HepG2 (cell line): ENCODE results near the gene C2orf42. TPM values are rescaled to one million over a fixed set of nuclear protein-coding genes. Genes with fewer than 3 reads are reported as not detected.

ENCODE experiments used
- polyA plus RNA-seq, 8 experiments: library from polyadenylated mRNA; depleted of rRNA in 3 of 8; stranded (reverse) in 7 of 8; unstranded in 1 of 8; fragments of >200 nt; fragmentation: Illumina TruSeq in 4 of 8; extraction: Trizol in 4 of 8; gene quantifications; 2 replicates each; pipeline versions ENCODE4 v1.2.1 to v1.2.3, GENCODE V29; 2011 to 2016; ENCODE audit warnings: low read depth in 4 of 8, missing spikeins in 1 of 8, mixed read lengths in 1 of 8; ENCODE audit not compliant: insufficient read depth in 1 of 8
- total RNA-seq, 5 experiments: library from RNA; depleted of rRNA; stranded (reverse); fragments of >200 nt; fragmentation: Illumina TruSeq; extraction: Trizol; gene quantifications; 2 replicates each; pipeline ENCODE4 v1.2.3, GENCODE V29; 2016; ENCODE audit warnings: low read depth in 1 of 5

Gene C2orf42
- total and polyA plus RNA-seq, 2 of the 13 experiments (the other 11 are each of a cell fraction or from before 2014, with no cell fraction given): 9.3 to 9.9 TPM

Other genes starting within 250 kb of the C2orf42 start
- 0.40 and 0.42 TPM in 2 replicates for gene ASPRV1, start 229.4 kb downstream of the C2orf42 start, total RNA-seq (2016; rRNA removed; fragmentation: Illumina TruSeq; extraction: Trizol)
- gene ASPRV1, start 229.4 kb downstream of the C2orf42 start, polyA plus RNA-seq (2011; rRNA removed): 0.48 and 0.52 TPM in 2 replicates
- gene PCBP1, start 103.5 kb downstream of the C2orf42 start, total RNA-seq (2016; rRNA removed; fragmentation: Illumina TruSeq; extraction: Trizol): 32.0 and 104 TPM in 2 replicates
- gene PCBP1, start 103.5 kb downstream of the C2orf42 start, polyA plus RNA-seq (2011; rRNA removed): 137 and 144 TPM in 2 replicates
- 199 and 209 TPM in 2 replicates for gene TIA1, start 57.6 kb upstream of the C2orf42 start, total RNA-seq (2016; rRNA removed; fragmentation: Illumina TruSeq; extraction: Trizol)
- gene TIA1, start 57.6 kb upstream of the C2orf42 start, polyA plus RNA-seq (2011; rRNA removed): 306 and 319 TPM in 2 replicates
- gene PCYOX1, start 67.1 kb upstream of the C2orf42 start, total RNA-seq (2016; rRNA removed; fragmentation: Illumina TruSeq; extraction: Trizol): 64.6 and 94.8 TPM in 2 replicates
- 61.0 and 86.6 TPM in 2 replicates for gene PCYOX1, start 67.1 kb upstream of the C2orf42 start, polyA plus RNA-seq (2011; rRNA removed)
- 484 and 618 TPM in 2 replicates for gene SNRPG, start 102.7 kb upstream of the C2orf42 start, total RNA-seq (2016; rRNA removed; fragmentation: Illumina TruSeq; extraction: Trizol)
- gene SNRPG, start 102.7 kb upstream of the C2orf42 start, polyA plus RNA-seq (2011; rRNA removed): 163 and 221 TPM in 2 replicates
- 126 and 153 TPM in 2 replicates for gene FAM136A, start 111.0 kb upstream of the C2orf42 start, total RNA-seq (2016; rRNA removed; fragmentation: Illumina TruSeq; extraction: Trizol)
- 73.8 and 77.8 TPM in 2 replicates for gene FAM136A, start 111.0 kb upstream of the C2orf42 start, polyA plus RNA-seq (2011; rRNA removed)